Activated T-cell treated with anti-CD3 and anti-CD28 coated beads, Interleukin-2, amount 50 U/mL, for 4 hours (primary cell): ENCODE data around the gene BCL2L13. TPM values are rescaled to one million over a fixed set of nuclear protein-coding genes. Genes with fewer than 3 reads are reported as not detected.

ENCODE experiments used
- ATAC-seq, 2 donors: fragments of 200-7000 bp; cut with Tn5 transposase; one replicate each; pipeline ENCODE4 v1.10.0; 2021
- DNase-seq: peaks from one replicate; pipeline ENCODE4 v3.0.0-alpha.2; 2020
- H3K27me3 Mint-ChIP-seq: one replicate; pipeline ENCODE4 v1.8.0; 2021; ENCODE audit warnings: low read depth, mixed read lengths
- H3K36me3 Mint-ChIP-seq: one replicate; pipeline ENCODE4 v1.8.0; 2022; ENCODE audit warnings: mixed read lengths; ENCODE audit not compliant: insufficient read depth
- H3K4me1 Mint-ChIP-seq: one replicate; pipeline ENCODE4 v1.8.0; 2021; ENCODE audit warnings: low read depth, mixed read lengths
- H3K4me3 Mint-ChIP-seq: one replicate; pipeline ENCODE4 v1.8.0; 2021; ENCODE audit warnings: mild to moderate bottlenecking, moderate library complexity, mixed read lengths
- H3K9me3 Mint-ChIP-seq: one replicate; pipeline ENCODE4 v1.8.0; 2021; ENCODE audit warnings: mixed read lengths
- total RNA-seq, 3 donors: library from RNA; stranded (reverse); gene quantifications; one replicate each; pipeline ENCODE4 v1.2.1, GENCODE V29; 2021

The BCL2L13 gene
- total RNA-seq, 3 donors from 2014 or later: 32.3 to 37.8 (median 35.7) TPM

GRCh38 chr22:17775781-17776465, 137.4 kb downstream of the BCL2L13 start:
- H3K4me3 Mint-ChIP-seq: peak overlapping the region; percentile 88
- H3K9me3 Mint-ChIP-seq: no peaks in the 10 kb centered on the region
- H3K27me3 Mint-ChIP-seq: no peaks in the 10 kb centered on the region
- DNase-seq (no peak), ATAC-seq (no peak)
- H3K36me3 Mint-ChIP-seq: no peaks in the 10 kb centered on the region
- peaks cover 85% of the 10 kb centered on the region for H3K4me1 Mint-ChIP-seq

DNA sequence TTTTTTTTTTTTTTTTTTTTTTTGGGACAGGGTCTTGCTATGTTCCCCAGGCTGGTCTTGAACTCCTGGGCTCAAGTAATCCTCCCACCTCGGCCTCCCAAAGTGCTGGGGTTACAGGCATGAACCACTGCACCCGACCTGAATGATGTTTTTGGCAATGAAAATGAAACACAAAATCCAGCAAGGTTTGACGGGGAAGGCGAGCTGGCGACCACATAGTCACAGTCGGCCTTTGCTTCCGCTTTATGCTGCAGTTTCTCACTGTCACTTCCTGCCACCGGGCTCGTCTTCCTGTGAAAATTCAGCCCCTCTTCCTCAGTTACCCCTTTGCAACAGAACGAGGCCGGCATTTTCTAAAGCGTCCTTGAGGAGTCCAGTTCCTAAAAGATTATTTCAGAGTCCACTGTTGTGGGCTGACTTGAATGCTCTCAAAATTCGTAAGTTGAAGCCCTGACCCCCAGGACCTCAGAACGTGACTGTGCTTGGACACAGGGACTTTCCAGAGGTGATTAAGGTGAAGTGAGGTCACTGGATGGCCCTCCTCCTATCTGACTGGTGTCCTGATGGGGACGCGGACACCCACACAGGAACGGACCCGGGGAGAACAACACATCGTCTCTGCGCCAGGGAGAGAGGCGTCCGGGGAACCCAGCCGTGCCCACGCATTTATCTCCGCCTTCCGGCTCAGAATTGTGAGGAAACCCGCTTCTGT, 138.6 kb downstream of the BCL2L13 start:
- peak; percentile 28 to 36 for ATAC-seq
- no peaks in the 10 kb centered on the region for H3K36me3 Mint-ChIP-seq
- H3K4me3 Mint-ChIP-seq: peak overlapping the region; percentile 88
- H3K27me3 Mint-ChIP-seq: no peaks in the 10 kb centered on the region
- H3K9me3 Mint-ChIP-seq: no peaks in the 10 kb centered on the region
- peak; percentile 52 for DNase-seq
- H3K4me1 Mint-ChIP-seq: peaks cover 86% of the 10 kb centered on the region

DNA sequence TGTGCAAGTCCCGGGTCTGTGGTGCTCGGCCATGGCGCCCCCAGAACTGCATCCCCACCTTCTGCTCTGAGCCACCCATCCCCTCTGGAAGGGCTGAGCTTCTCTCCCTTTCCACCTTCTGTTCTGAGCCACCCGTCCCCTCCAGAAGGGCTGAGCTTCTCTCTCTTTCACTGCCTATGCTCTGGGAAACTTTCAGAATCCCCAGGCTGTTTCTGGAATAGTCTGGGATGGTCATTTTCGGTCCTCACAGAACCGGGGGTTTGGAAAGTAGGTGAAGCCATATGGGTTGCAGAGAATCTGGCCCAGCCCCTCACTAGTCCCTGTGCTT, 139.1 kb downstream of the BCL2L13 start:
- no peaks in the 10 kb centered on the region for H3K27me3 Mint-ChIP-seq
- DNase-seq (no peak), ATAC-seq (no peak)
- peaks cover 84% of the 10 kb centered on the region for H3K4me1 Mint-ChIP-seq
- H3K36me3 Mint-ChIP-seq: no peaks in the 10 kb centered on the region
- no peaks in the 10 kb centered on the region for H3K9me3 Mint-ChIP-seq
- H3K4me3 Mint-ChIP-seq: peak overlapping the region; percentile 88

GRCh38 chr22:17778412-17778976, 139.9 kb downstream of the BCL2L13 start:
- no peak for ATAC-seq
- Mint-ChIP-seq H3K4me3 (peak overlapping the region; percentile 88), H3K36me3 (no peaks in the 10 kb centered on the region), H3K27me3 (no peaks in the 10 kb centered on the region), H3K4me1 (peaks cover 85% of the 10 kb centered on the region), H3K9me3 (no peaks in the 10 kb centered on the region)
- no peak for DNase-seq

DNA sequence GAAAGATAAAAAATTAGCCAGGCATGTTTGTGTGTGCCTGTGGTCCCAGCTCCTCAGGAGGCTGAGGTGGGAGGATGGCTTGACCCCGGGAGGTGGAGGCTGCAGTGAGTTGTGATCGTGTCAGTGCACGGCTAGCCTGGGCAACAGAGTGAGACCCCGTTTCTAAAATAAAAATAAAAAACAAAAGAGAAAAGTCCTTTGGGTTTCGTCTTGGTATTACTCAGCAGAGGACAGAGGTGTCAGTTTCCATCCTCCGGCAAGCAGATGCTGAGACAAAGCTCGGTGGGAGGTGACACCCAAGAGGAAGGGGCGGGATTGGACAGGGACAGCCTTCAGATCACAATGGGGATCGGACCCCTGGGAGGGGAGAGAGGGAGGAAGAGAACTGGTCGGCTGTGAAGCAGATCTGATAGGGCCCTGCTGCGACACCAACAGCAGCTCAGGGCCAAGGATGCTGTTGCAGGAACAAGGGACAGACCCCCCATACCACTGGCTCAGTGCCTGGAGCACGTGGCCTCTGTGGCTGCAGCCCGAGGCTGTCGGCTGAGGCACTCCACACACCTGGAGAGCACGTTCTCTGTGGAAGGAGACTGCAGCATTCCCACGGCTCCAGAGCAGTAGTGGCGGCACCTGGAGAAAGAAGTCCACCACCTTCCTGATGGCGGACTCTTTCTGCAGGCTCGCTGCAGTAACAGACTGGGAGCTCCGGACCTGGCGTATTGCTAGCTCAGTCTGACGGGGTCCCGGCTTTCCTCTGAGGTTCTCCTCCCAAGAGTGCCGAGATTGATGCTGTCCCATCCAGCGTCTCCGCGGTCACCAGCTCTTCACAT, 140.9 kb downstream of the BCL2L13 start:
- H3K4me3 Mint-ChIP-seq: no peak overlapping the region

GRCh38 chr22:17780116-17780740, 141.7 kb downstream of the BCL2L13 start:
- DNase-seq: no peak
- no peak for ATAC-seq
- H3K4me3 Mint-ChIP-seq: no peak overlapping the region
- peaks cover 78% of the 10 kb centered on the region for H3K4me1 Mint-ChIP-seq
- no peaks in the 10 kb centered on the region for H3K27me3 Mint-ChIP-seq
- no peaks in the 10 kb centered on the region for H3K9me3 Mint-ChIP-seq
- H3K36me3 Mint-ChIP-seq: no peaks in the 10 kb centered on the region

More for the DNA sequence above, 140.9 kb downstream of the BCL2L13 start:
- Mint-ChIP-seq H3K4me1 (peaks cover 85% of the 10 kb centered on the region), H3K27me3 (no peaks in the 10 kb centered on the region), H3K36me3 (no peaks in the 10 kb centered on the region), H3K9me3 (no peaks in the 10 kb centered on the region)
- ATAC-seq: no peak
- DNase-seq: no peak

Other genes starting within 250 kb of the BCL2L13 start
- not detected for gene SLC25A18, start 75.3 kb upstream of the BCL2L13 start, total RNA-seq
- 100 to 1,000 TPM in 2 of 3 donors, 10 to 100 TPM in 1; 96.9 to 116 (median 104) TPM for gene ATP6V1E1, start 10.0 kb upstream of the BCL2L13 start, total RNA-seq
- gene BID, start 135.7 kb downstream of the BCL2L13 start, total RNA-seq: 10 to 100 TPM; 30.3 to 39.5 (median 36.5) TPM